Peyer's patch (tissue), 4 donors: ENCODE measurements around the gene MED22. TPM values are rescaled to one million over a fixed set of nuclear protein-coding genes. Genes with fewer than 3 reads are reported as not detected.

Experiments used
- DNase-seq, 3 donors: peaks; one replicate each; pipeline ENCODE4 v3.0.0-alpha.2; 2017 to 2019
- H3K27ac ChIP-seq, 4 donors: fragments of 200-600 bp; sonication (generic); one replicate each; pipeline ENCODE4 v1.5.1; 2016 to 2019
- H3K27me3 ChIP-seq, 2 donors: fragments of 200-600 bp; sonication (generic); one replicate each; pipeline ENCODE4 v1.5.1; 2019
- H3K36me3 ChIP-seq, 3 donors: fragments of 200-600 bp; sonication (generic); one replicate each; pipeline ENCODE4 v1.5.1; 2016 to 2019
- H3K4me1 ChIP-seq, 4 donors: fragments of 200-600 bp; sonication (generic); one replicate each; pipeline ENCODE4 v1.5.1; 2016 to 2019
- H3K4me3 ChIP-seq, 4 donors: fragments of 200-600 bp; sonication (generic); 1 replicate in 3 of 4; 2 replicates in 1 of 4; pipeline ENCODE4 v1.5.1; 2016 to 2019; ENCODE audit warnings: mild to moderate bottlenecking in 1 of 4
- H3K9me3 ChIP-seq, 4 donors: fragments of 200-600 bp; sonication (generic); one replicate each; pipeline ENCODE4 v1.5.1; 2016 to 2019; ENCODE audit warnings: mild to moderate bottlenecking in 1 of 4
- CTCF ChIP-seq, 6 experiments: fragments of 450-650 bp in 4 of 6; fragments of 200-600 bp in 2 of 6; sonication (generic) in 1 of 6; IDR thresholded peaks; one replicate each; pipeline ENCODE4 v1.5.1; 2017 to 2019; ENCODE audit warnings: antibody characterized with exemption in 6 of 6, mild to moderate bottlenecking in 3 of 6, moderate library complexity in 1 of 6
- POLR2A ChIP-seq, 2 donors: fragments of 450-650 bp; IDR thresholded peaks; one replicate each; pipeline ENCODE4 v1.5.1; 2017; ENCODE audit warnings: antibody characterized with exemption in 2 of 2, mild to moderate bottlenecking in 2 of 2, moderate library complexity in 2 of 2
- total RNA-seq, 4 donors: library from RNA; depleted of rRNA; stranded (reverse); fragments of >200 nt; gene quantifications; one replicate each; pipeline ENCODE4 v1.1.0, GENCODE V29; 2016

The MED22 gene
- total RNA-seq, 4 donors from 2014 or later = 23.5 to 42.1 (median 31.2) TPM

- peaks cover 0 to 58% (median 0%) of the 10 kb centered on the region in 3 donors for H3K36me3 ChIP-seq
Observed at GRCh38 chr9:133369422-133369821, 21.5 kb upstream of the MED22 start.

GRCh38 chr9:133368249-133368881, 20.4 kb upstream of the MED22 start:
- DNase-seq = peak in 1 of 3 donors; percentile 78
- peak overlapping the region in 2 of 4 donors; percentile 22 to 32 for H3K4me3 ChIP-seq

More at GRCh38 chr9:133369422-133369821, 21.5 kb upstream of the MED22 start:
- peaks cover 14 to 77% (median 28%) of the 10 kb centered on the region in 4 donors for H3K4me1 ChIP-seq
- peak overlapping the region; percentile 13 to 85 (median 76) for H3K27ac ChIP-seq
- H3K27me3 ChIP-seq = no peaks in the 10 kb centered on the region
- no peak for TF ChIP-seq CTCF (IDR thresholded peaks at IDR 0.05)
- no peak for TF ChIP-seq POLR2A (IDR thresholded peaks at IDR 0.05)
- H3K4me3 ChIP-seq = peak overlapping the region in 1 of 4 donors; percentile 20
- no peak for DNase-seq
- no peaks in the 10 kb centered on the region for H3K9me3 ChIP-seq

GRCh38 chr9:133367778-133368177, 19.8 kb upstream of the MED22 start:
- Histone ChIP-seq H3K27me3 (no peaks in the 10 kb centered on the region), H3K4me3 (peak overlapping the region in 2 of 4 donors; percentile 22 to 32), H3K9me3 (no peaks in the 10 kb centered on the region), H3K4me1 (peaks cover 14 to 63% (median 22%) of the 10 kb centered on the region in 4 donors), H3K36me3 (peaks cover 0 to 67% (median 0%) of the 10 kb centered on the region in 3 donors), H3K27ac (peak overlapping the region in 3 of 4 donors; percentile 65 to 85 (median 71))
- TF ChIP-seq CTCF (IDR thresholded peaks at IDR 0.05) = no peak
- TF ChIP-seq POLR2A (IDR thresholded peaks at IDR 0.05) = no peak
- DNase-seq = no peak

More at GRCh38 chr9:133368249-133368881, 20.4 kb upstream of the MED22 start:
- H3K27me3 ChIP-seq = no peaks in the 10 kb centered on the region
- H3K4me1 ChIP-seq = peaks cover 14 to 68% (median 25%) of the 10 kb centered on the region in 4 donors
- no peaks in the 10 kb centered on the region for H3K9me3 ChIP-seq
- TF ChIP-seq POLR2A (IDR thresholded peaks at IDR 0.05) (peak in 1 of 2 donors; percentile 13), CTCF (IDR thresholded peaks at IDR 0.05) (no peak)
- H3K27ac ChIP-seq = peak overlapping the region; percentile 13 to 85 (median 76)
- peaks cover 0 to 67% (median 0%) of the 10 kb centered on the region in 3 donors for H3K36me3 ChIP-seq

GRCh38 chr9:133367221-133367620, 19.3 kb upstream of the MED22 start:
- Histone ChIP-seq H3K4me1 (peaks cover 12 to 57% (median 20%) of the 10 kb centered on the region in 4 donors), H3K9me3 (no peaks in the 10 kb centered on the region), H3K36me3 (peaks cover 0 to 67% (median 0%) of the 10 kb centered on the region in 3 donors), H3K27me3 (no peaks in the 10 kb centered on the region), H3K27ac (peak overlapping the region in 2 of 4 donors; percentile 65 to 85), H3K4me3 (no peak overlapping the region)
- TF ChIP-seq POLR2A (IDR thresholded peaks at IDR 0.05) (no peak), CTCF (IDR thresholded peaks at IDR 0.05) (no peak)
- no peak for DNase-seq

- Histone ChIP-seq H3K27ac (no peak overlapping the region), H3K9me3 (no peaks in the 10 kb centered on the region), H3K27me3 (no peaks in the 10 kb centered on the region), H3K4me1 (peaks cover 4 to 49% (median 15%) of the 10 kb centered on the region in 4 donors), H3K36me3 (peaks cover 0 to 70% (median 0%) of the 10 kb centered on the region in 3 donors), H3K4me3 (no peak overlapping the region)
- TF ChIP-seq CTCF (IDR thresholded peaks at IDR 0.05) (no peak), POLR2A (IDR thresholded peaks at IDR 0.05) (no peak)
- no peak for DNase-seq
Observed at GRCh38 chr9:133366435-133366834, 18.5 kb upstream of the MED22 start.
